HG02884 (cell line): ENCODE data around the gene LIMS1.
A peak's percentile ranks its signal among the peaks of the same experiment; 100 is the strongest.
"Not testable (repeated sequence)": the region's sequence is repeated elsewhere in the genome, so short reads cannot be mapped to it uniquely, and the experiment has no call there.

ENCODE experiments used
- ATAC-seq: cut with Tn5 transposase; IDR thresholded peaks from one replicate; pipeline ENCODE4 v1.9.1; 2021; ENCODE audit warnings: mild to moderate bottlenecking, moderate library complexity; ENCODE audit not compliant: unreplicated experiment

LIMS1 gene

GRCh38 chr2:108533832-108534583, at the start of gene LIMS1:
LIMS1 (plus strand) TSS chr2:108534470; CDS start chr2:108534563, 93 bp downstream.
- ATAC-seq = peak; percentile 78

GRCh38 chr2:108485253-108485652, 49.0 kb upstream of the LIMS1 start:
- no peak for ATAC-seq

- no peak for ATAC-seq
These were observed 43.7 kb upstream of the LIMS1 start for GRCh38 chr2:108490506-108491122.

GRCh38 chr2:108491848-108492247, 42.4 kb upstream of the LIMS1 start:
- no peak for ATAC-seq

GRCh38 chr2:108492364-108492763, 41.9 kb upstream of the LIMS1 start:
- ATAC-seq = no peak

- ATAC-seq = not testable (repeated sequence)
These were observed 38.1 kb upstream of the LIMS1 start for GRCh38 chr2:108496167-108496566.

- not testable (repeated sequence) for ATAC-seq
These were observed 26.6 kb upstream of the LIMS1 start for GRCh38 chr2:108507620-108508019.

GRCh38 chr2:108512431-108512830, 21.8 kb upstream of the LIMS1 start:
- ATAC-seq = not testable (repeated sequence)

GRCh38 chr2:108514478-108514877, 19.8 kb upstream of the LIMS1 start:
- not testable (repeated sequence) for ATAC-seq

- ATAC-seq = not testable (repeated sequence)
These were observed 9.6 kb upstream of the LIMS1 start for GRCh38 chr2:108524688-108525087.

- ATAC-seq = not testable (repeated sequence)
These were observed 9.0 kb upstream of the LIMS1 start for GRCh38 chr2:108525258-108525657.

GRCh38 chr2:108531674-108532055, 2.6 kb upstream of the LIMS1 start:
- no peak for ATAC-seq

GRCh38 chr2:108534584-108535356, 500 bp downstream of the LIMS1 start:
- peak; percentile 28 for ATAC-seq

- ATAC-seq = no peak
These were observed 1.0 kb downstream of the LIMS1 start for GRCh38 chr2:108535357-108535631.

GRCh38 chr2:108536133-108536780, 2.0 kb downstream of the LIMS1 start:
- ATAC-seq = no peak

GRCh38 chr2:108536911-108537310, 2.6 kb downstream of the LIMS1 start:
- ATAC-seq = no peak

GRCh38 chr2:108538000-108538625, 3.8 kb downstream of the LIMS1 start:
- no peak for ATAC-seq

GRCh38 chr2:108541451-108541850, 7.2 kb downstream of the LIMS1 start:
- no peak for ATAC-seq

- no peak for ATAC-seq
These were observed 7.8 kb downstream of the LIMS1 start for GRCh38 chr2:108542071-108542470.

- ATAC-seq = no peak
These were observed 13.3 kb downstream of the LIMS1 start for GRCh38 chr2:108547606-108548005.
